Neutrophil (primary cell): Measurements from ENCODE around the gene RIC8A.

Source experiments
- H3K27ac ChIP-seq: fragments of 200-600 bp; sonication (generic); 2 replicates; pipeline ENCODE4 v1.5.1; 2016; ENCODE audit warnings: mild to moderate bottlenecking, moderate library complexity
- H3K27me3 ChIP-seq: fragments of 200-600 bp; sonication (generic); 2 replicates; pipeline ENCODE4 v1.6.0; 2016; ENCODE audit warnings: mild to moderate bottlenecking
- H3K36me3 ChIP-seq: fragments of 200-600 bp; sonication (generic); 2 replicates; pipeline ENCODE4 v1.5.1; 2017
- H3K4me1 ChIP-seq, 2 experiments: fragments of 200-600 bp in 1 of 2; sonication (generic) in 1 of 2; 1 replicate in 1 of 2; 2 replicates in 1 of 2; pipeline versions ENCODE4 v1.5.1 to v1.6.1; 2013 to 2016; ENCODE audit warnings: low read depth in 1 of 2, low read length in 1 of 2, mild to moderate bottlenecking in 1 of 2, moderate library complexity in 1 of 2; ENCODE audit not compliant: control insufficient read depth in 1 of 2, insufficient read depth in 1 of 2
- H3K4me3 ChIP-seq, 2 experiments: fragments of 200-600 bp in 1 of 2; sonication (generic) in 1 of 2; 1 replicate in 1 of 2; 2 replicates in 1 of 2; pipeline ENCODE4 v1.5.1; 2013 to 2016; ENCODE audit warnings: low read depth in 1 of 2, low read length in 1 of 2, mild to moderate bottlenecking in 1 of 2, moderate library complexity in 1 of 2
- H3K9me3 ChIP-seq: fragments of 200-600 bp; sonication (generic); 2 replicates; pipeline ENCODE4 v1.5.1; 2016
- TF ChIP-seq, protein P1 (sequence below): fragments of 200-600 bp; sonication (generic); IDR thresholded peaks from 2 replicates; pipeline ENCODE4 v1.5.1; 2016; ENCODE audit warnings: antibody characterized with exemption

RIC8A gene

DNA sequence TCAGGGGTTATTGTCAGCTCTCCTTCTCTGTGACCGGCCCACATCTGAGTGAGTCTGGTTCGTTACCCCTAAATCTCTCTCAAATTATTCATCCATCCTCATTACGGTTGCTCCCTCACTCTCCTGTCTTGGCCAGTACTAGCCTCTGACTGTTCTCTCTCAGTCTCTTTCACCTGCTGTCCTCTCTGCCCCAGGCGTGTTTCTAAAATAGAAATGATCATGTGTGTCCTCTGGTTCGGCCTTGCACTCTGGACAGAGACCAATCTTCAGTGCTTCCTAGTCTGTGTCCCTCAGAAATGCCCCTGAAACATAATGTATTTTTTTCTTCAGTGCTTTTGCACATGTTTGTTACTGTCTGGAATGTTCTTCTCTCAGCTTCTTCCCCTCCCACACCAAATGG is 34.1 kb downstream of the RIC8A start:
- TF ChIP-seq, protein P1, sequence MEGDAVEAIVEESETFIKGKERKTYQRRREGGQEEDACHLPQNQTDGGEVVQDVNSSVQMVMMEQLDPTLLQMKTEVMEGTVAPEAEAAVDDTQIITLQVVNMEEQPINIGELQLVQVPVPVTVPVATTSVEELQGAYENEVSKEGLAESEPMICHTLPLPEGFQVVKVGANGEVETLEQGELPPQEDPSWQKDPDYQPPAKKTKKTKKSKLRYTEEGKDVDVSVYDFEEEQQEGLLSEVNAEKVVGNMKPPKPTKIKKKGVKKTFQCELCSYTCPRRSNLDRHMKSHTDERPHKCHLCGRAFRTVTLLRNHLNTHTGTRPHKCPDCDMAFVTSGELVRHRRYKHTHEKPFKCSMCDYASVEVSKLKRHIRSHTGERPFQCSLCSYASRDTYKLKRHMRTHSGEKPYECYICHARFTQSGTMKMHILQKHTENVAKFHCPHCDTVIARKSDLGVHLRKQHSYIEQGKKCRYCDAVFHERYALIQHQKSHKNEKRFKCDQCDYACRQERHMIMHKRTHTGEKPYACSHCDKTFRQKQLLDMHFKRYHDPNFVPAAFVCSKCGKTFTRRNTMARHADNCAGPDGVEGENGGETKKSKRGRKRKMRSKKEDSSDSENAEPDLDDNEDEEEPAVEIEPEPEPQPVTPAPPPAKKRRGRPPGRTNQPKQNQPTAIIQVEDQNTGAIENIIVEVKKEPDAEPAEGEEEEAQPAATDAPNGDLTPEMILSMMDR: no peak

DNA sequence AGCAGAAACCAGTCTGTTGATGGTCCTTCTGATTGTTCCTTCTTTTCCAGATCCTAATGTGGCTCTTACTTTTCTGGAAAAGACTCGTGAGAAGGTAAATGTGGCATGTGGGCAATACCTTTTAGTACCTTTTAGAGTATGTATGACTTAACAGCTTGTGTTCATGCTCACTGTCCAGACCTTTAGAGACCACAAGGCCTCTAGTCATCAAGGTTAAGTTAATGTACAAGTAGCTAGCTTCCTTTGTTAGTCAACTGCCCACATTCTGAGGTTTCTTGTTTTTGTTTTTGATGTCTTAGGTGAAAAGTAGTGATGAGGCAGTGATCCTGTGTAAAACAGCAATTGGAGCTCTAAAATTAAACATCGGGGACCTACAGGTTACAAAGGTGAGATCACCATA is 36.9 kb downstream of the RIC8A start:
- Histone ChIP-seq H3K4me3 (no peak overlapping the region), H3K4me1 (no peaks in the 10 kb centered on the region), H3K27me3 (no peaks in the 10 kb centered on the region), H3K27ac (no peak overlapping the region), H3K36me3 (peaks cover 93% of the 10 kb centered on the region), H3K9me3 (no peaks in the 10 kb centered on the region)
- TF ChIP-seq, protein P1: no peak

More for the DNA sequence above, 34.1 kb downstream of the RIC8A start:
- H3K27ac ChIP-seq: no peak overlapping the region
- no peaks in the 10 kb centered on the region for H3K27me3 ChIP-seq
- peaks cover 14 to 16% of the 10 kb centered on the region in 2 experiments for H3K4me1 ChIP-seq
- no peak overlapping the region for H3K4me3 ChIP-seq
- no peaks in the 10 kb centered on the region for H3K9me3 ChIP-seq
- peaks cover 71% of the 10 kb centered on the region for H3K36me3 ChIP-seq

DNA sequence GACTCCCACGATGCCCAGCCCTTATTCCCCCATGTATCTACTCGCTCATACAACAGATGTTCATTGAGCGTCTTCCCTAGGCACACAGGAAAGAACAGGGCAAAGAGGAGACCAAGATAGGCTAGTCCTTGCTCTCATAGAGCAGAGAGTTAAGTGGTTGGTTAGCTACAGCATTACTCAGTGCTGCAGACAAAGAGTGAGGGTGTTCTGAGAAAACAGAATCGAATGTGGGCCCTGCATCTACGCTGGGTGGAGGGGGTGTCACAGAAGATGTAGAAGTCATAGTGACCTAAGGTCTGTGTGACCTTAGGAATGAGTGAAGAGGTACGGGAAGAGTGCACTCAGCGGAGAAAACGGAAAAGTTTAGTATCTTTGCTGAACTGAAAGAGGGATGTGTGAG is 41.6 kb downstream of the RIC8A start:
- peaks cover 95% of the 10 kb centered on the region for H3K36me3 ChIP-seq
- no peaks in the 10 kb centered on the region for H3K9me3 ChIP-seq
- TF ChIP-seq, protein P1: no peak
- no peak overlapping the region for H3K4me3 ChIP-seq
- H3K27ac ChIP-seq: no peak overlapping the region
- no peaks in the 10 kb centered on the region for H3K27me3 ChIP-seq
- H3K4me1 ChIP-seq: peaks cover 0 to 6% of the 10 kb centered on the region in 2 experiments

DNA sequence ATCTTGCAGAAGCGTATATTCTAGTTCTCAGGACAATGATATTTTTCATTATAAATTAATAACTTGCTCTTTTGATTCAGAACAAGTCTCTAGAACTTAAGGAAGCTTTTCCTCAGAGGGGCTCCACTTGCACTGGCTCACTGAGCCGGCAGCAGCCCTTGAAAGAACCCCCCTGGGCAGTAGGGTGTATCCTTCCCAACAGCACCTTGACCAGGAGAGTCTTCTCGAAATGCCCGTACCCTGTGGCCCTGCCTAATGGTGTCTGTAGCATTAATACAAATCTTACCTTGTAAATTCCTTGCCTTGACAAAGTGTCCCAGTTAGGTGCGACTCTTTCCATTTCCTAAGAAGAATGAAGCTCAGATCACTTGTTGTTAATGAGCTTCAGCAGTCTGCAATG is 42.8 kb downstream of the RIC8A start:
- H3K27ac ChIP-seq: peak overlapping the region; percentile 53
- H3K4me1 ChIP-seq: peaks cover 0 to 6% of the 10 kb centered on the region in 2 experiments
- no peak overlapping the region for H3K4me3 ChIP-seq
- H3K9me3 ChIP-seq: no peaks in the 10 kb centered on the region
- H3K36me3 ChIP-seq: peaks cover 83% of the 10 kb centered on the region
- TF ChIP-seq, protein P1: no peak
- no peaks in the 10 kb centered on the region for H3K27me3 ChIP-seq

DNA sequence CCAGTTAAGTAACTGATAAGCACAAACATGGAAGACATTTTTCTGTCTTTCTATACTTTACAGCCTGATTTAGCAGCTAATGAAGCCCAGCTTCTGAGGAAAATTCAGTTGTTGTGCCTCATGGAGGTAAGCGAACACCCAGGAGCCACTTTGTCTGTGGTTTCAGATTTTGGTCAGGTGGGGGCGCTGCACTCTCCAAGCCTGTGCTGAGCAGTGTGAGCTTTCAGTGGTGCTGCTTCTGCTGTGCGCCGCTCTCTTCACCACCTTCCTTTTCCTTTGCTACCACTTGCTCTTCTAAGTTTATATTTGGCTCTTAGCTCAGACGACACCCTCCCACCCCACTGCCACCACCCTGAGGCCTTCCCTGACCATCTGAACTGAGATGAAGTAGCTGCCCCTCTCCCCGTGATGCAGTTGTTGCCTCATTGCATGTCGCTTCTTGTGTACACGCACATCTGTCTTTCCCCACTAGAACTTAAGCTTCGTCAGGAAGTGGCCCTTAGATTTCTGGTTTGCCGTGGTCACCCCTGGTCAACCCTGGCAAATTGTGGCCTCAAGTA is 43.3 kb downstream of the RIC8A start:
- Histone ChIP-seq H3K4me1 (peaks cover 0 to 6% of the 10 kb centered on the region in 2 experiments), H3K36me3 (peaks cover 78% of the 10 kb centered on the region), H3K4me3 (no peak overlapping the region), H3K9me3 (no peaks in the 10 kb centered on the region), H3K27me3 (no peaks in the 10 kb centered on the region), H3K27ac (peak overlapping the region; percentile 53)
- TF ChIP-seq, protein P1: peak; percentile 84
